Measurements from ENCODE around the gene GPATCH1. TPM values are rescaled to one million over a fixed set of nuclear protein-coding genes. Genes with fewer than 3 reads are reported as not detected.

Gene GPATCH1
- total and polyA plus RNA-seq, 2 of the 13 experiments (the other 11 are each of a cell fraction or from before 2014, with no cell fraction given) = 6.8 to 6.9 TPM

DNA sequence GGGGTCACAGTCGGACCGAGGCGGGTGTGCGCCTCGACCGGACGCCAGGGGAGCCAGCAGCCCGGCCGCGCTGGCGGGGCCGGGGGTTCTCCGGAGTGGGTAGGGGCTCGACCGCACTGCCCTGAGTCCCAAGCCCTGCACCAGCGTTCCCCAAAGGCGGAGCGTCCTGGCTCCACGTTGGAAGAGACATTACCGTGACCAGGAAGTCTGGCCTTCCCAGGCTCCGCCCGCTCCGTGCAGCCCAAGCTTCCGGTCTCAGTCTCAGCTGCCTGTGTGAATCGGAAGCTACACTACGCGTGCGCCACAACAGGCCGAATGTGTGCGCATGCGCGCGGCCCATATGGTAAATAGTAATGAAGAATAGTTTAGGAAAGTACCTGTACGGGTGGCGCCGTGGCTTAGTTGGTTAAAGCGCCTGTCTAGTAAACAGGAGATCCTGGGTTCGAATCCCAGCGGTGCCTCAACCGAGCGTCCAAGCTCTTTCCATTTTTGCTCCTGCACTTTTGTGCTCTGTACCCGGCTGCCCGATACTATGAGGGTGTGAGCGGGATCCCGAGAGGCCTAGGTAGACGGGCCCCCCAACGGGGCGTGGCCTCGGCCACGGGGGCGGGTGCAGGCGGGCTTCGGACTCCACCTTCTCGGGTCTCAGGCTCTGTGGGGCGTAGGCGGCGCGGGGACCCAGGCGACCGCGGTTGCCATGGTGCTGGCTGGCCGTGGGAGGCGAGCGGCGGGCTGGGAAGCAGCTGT, 95.9 kb downstream of the GPATCH1 start (continued):
- peak; percentile 91; the same call in 1 of the 2 replicates for TF ChIP-seq HOXA5 (CRISPR knock-in tag; IDR thresholded peaks at IDR 0.05)
- no peak for TF ChIP-seq MBNL3 (CRISPR knock-in tag; conservative IDR thresholded peaks at IDR 0.05)
- no peak for TF ChIP-seq ZNF468 (CRISPR knock-in tag; IDR thresholded peaks at IDR 0.05)
- peak; percentile 55 for TF ChIP-seq ARID5B (CRISPR knock-in tag; IDR thresholded peaks at IDR 0.05)
- peak; percentile 88; the same call in 1 of the 2 replicates for TF ChIP-seq CCDC6 (CRISPR knock-in tag; IDR thresholded peaks at IDR 0.05)
- peak; percentile 81 for TF ChIP-seq MYPOP (CRISPR knock-in tag; IDR thresholded peaks at IDR 0.05)
- no peak for TF ChIP-seq ARNT (IDR thresholded peaks at IDR 0.05)
- peak; percentile 30 for TF ChIP-seq PITX1 (CRISPR knock-in tag; IDR thresholded peaks at IDR 0.05)
- peak; percentile 89; the same call in 1 of the 2 replicates for TF ChIP-seq ZNF124 (CRISPR knock-in tag; IDR thresholded peaks at IDR 0.05)
- TF ChIP-seq, protein P1, sequence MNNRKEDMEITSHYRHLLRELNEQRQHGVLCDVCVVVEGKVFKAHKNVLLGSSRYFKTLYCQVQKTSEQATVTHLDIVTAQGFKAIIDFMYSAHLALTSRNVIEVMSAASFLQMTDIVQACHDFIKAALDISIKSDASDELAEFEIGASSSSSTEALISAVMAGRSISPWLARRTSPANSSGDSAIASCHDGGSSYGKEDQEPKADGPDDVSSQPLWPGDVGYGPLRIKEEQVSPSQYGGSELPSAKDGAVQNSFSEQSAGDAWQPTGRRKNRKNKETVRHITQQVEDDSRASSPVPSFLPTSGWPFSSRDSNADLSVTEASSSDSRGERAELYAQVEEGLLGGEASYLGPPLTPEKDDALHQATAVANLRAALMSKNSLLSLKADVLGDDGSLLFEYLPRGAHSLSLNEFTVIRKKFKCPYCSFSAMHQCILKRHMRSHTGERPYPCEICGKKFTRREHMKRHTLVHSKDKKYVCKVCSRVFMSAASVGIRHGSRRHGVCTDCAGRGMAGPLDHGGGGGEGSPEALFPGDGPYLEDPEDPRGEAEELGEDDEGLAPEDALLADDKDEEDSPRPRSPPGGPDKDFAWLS (CRISPR knock-in tag; IDR thresholded peaks at IDR 0.05; ENCODE audit: borderline replicate concordance) = no peak
- no peak for TF ChIP-seq MLXIP (CRISPR knock-in tag; IDR thresholded peaks at IDR 0.05; ENCODE audit: borderline replicate concordance)
- peak; percentile 97 for TF ChIP-seq ELF1 (CRISPR knock-in tag; IDR thresholded peaks at IDR 0.05)
- no peak for TF ChIP-seq LCORL (IDR thresholded peaks at IDR 0.05)
- peak; percentile 85 for TF ChIP-seq LCORL (CRISPR knock-in tag; IDR thresholded peaks at IDR 0.05)
- TF ChIP-seq PAX8 (CRISPR knock-in tag; IDR thresholded peaks at IDR 0.05; ENCODE audit: borderline replicate concordance) = peak; percentile 68; the same call in 1 of the 2 replicates
- TF ChIP-seq, protein P2, sequence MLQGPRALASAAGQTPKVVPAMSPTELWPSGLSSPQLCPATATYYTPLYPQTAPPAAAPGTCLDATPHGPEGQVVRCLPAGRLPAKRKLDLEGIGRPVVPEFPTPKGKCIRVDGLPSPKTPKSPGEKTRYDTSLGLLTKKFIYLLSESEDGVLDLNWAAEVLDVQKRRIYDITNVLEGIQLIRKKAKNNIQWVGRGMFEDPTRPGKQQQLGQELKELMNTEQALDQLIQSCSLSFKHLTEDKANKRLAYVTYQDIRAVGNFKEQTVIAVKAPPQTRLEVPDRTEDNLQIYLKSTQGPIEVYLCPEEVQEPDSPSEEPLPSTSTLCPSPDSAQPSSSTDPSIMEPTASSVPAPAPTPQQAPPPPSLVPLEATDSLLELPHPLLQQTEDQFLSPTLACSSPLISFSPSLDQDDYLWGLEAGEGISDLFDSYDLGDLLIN (CRISPR knock-in tag; IDR thresholded peaks at IDR 0.05; ENCODE audit: borderline replicate concordance) = peak; percentile 46; the same call in 1 of the 2 replicates
- TF ChIP-seq ZNF317 (CRISPR knock-in tag; IDR thresholded peaks at IDR 0.05) = peak; percentile 55; the same call in 1 of the 2 replicates
- TF ChIP-seq ZNF510 (CRISPR knock-in tag; IDR thresholded peaks at IDR 0.05; ENCODE audit: low read depth) = peak; percentile 43; the same call in 1 of the 2 replicates
- peak; percentile 10; the same call in 1 of the 2 replicates for TF ChIP-seq CEBPG (CRISPR knock-in tag; IDR thresholded peaks at IDR 0.05)
